ENCODE measurements around the gene CRYGB. TPM values are rescaled to one million over a fixed set of nuclear protein-coding genes. Genes with fewer than 3 reads are reported as not detected.

Gene CRYGB, protein sequence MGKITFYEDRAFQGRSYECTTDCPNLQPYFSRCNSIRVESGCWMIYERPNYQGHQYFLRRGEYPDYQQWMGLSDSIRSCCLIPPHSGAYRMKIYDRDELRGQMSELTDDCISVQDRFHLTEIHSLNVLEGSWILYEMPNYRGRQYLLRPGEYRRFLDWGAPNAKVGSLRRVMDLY
- not detected for polyA plus RNA-seq

DNA sequence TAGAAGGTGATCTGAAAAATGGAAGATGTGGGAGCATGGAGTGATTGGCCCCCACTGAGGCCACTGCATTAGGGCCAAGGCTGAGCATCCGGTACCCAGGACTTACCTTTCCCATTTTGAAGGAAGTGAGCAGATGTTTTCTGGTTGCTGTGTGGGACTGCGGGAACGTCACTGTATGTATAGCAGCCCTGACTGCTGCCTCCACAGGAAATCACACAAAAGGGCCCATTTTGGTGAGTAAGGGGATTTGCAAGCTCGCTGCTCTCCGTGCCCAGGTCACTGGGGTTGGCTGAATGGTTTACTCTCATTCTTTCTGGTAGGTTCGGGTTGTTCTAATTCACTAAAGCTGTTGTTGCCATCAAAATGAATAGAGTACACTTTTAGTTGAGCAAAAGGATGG, at the start of gene CRYGB:
Gene CRYGB (minus strand): TSS at position 153 of the 400 bp plus-strand sequence. CDS start 38 bp downstream, at position 115.
- H3K36me3 Mint-ChIP-seq = peaks cover 2% of the 10 kb centered on the region
- no peaks in the 10 kb centered on the region for H3K4me1 Mint-ChIP-seq
- H3K4me3 Mint-ChIP-seq = no peak within 1 kb of the TSS
- peaks cover 2 to 5% (median 2%) of the 10 kb centered on the region in 3 donors for H3K9me3 Mint-ChIP-seq
- no peak within 1 kb of the TSS for H3K27ac Mint-ChIP-seq
- peaks cover 4% of the 10 kb centered on the region for H3K27me3 Mint-ChIP-seq

DNA sequence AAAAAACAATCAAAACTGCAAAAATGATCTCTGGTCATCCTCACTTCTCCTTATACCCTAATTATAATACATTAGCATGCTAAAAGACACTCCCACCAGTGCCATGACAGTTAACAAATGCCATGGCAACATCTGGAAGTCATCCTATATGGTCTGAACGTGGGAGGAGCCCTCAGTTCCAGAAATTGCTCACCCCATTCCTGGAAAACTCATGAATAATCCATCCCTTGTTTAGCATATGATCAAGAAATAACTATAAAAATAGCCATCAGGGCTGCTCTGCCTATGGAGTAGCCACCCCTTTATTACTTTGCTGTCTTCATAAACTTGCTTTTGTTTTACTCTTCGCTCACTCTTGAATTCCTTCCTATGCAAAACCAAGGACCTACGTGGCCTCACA, 49.6 kb upstream of the CRYGB start:
- no peaks in the 10 kb centered on the region for H3K9me3 Mint-ChIP-seq
- H3K4me3 Mint-ChIP-seq = no peak overlapping the region
- H3K4me1 Mint-ChIP-seq = no peaks in the 10 kb centered on the region
- H3K27ac Mint-ChIP-seq = no peak overlapping the region
- no peaks in the 10 kb centered on the region for H3K36me3 Mint-ChIP-seq
- H3K27me3 Mint-ChIP-seq = peaks cover 7% of the 10 kb centered on the region

DNA sequence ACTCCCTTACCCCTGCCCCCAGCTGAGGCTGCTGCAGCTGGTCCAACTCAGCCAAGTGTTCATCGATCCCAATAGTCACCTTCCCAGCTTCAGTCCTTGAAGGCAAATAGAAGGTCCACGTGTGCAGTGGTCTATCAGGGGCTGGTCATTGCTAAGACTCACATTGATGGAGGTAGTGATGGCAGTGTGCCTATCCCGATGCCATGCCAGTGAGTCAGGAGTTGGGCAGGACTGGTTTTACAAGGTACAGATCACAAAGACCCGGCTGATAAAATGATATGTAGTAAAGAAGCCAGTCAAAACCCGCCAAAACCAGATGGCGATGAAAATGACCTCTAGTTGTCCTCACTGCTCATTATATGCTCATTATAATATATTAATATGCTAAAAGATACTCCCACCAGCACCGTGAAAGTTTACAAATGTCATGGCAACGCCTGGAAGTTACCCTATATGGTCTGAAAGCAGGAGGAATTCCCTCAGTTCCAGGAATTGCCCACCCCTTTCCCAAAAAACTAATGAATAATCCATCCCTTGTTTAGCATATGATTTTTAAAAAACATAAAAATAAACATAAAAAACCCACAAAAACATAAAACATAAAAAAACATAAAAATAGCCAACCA, 46.8 kb upstream of the CRYGB start:
- H3K4me1 Mint-ChIP-seq = no peaks in the 10 kb centered on the region
- H3K4me3 Mint-ChIP-seq = no peak overlapping the region
- H3K27me3 Mint-ChIP-seq = peaks cover 9% of the 10 kb centered on the region
- no peaks in the 10 kb centered on the region for H3K36me3 Mint-ChIP-seq
- H3K9me3 Mint-ChIP-seq = no peaks in the 10 kb centered on the region
- H3K27ac Mint-ChIP-seq = peak overlapping the region in 1 of 3 donors; percentile 31

DNA sequence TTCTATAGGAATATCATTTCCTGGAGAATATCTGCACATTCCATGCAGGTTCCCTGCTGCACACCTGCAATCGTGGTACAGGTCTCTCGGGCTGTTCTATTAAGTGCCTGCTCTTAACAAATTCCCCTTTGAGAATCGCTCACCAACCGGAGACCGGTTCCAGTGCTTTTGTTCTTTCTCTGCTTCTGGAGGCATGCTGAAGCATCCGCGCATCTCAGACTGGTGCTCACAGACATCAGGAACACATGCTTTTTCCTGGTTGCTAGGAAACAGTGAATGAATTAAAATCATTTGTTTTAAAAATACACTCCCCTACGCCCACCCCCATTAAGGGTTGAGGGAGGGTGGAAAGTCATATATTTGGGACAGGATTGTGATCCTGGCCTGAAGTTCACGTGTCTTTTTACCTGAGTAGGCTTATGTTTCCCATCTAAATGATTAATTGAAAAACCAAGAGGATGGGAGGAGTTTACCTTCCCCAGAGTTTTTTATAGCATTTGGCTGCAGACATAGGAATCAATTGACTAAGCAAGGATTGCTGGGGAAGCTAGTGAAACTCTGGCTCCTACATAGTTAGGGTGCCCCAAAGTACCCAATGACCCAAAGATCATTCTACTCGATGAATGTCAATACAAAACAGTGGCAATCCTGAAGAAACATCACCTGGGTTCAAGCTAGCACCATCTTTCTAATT, 44.0 kb upstream of the CRYGB start, which contains the start of gene C2orf80:
Gene C2orf80 (minus strand): TSS at position 221 of the 694 bp plus-strand sequence. CDS start 3,044 bp downstream, outside the sequence.
- Mint-ChIP-seq H3K27me3 (peaks cover 9% of the 10 kb centered on the region), H3K4me1 (no peaks in the 10 kb centered on the region), H3K27ac (no peak within 1 kb of the TSS), H3K36me3 (no peaks in the 10 kb centered on the region), H3K4me3 (no peak within 1 kb of the TSS), H3K9me3 (no peaks in the 10 kb centered on the region)

DNA sequence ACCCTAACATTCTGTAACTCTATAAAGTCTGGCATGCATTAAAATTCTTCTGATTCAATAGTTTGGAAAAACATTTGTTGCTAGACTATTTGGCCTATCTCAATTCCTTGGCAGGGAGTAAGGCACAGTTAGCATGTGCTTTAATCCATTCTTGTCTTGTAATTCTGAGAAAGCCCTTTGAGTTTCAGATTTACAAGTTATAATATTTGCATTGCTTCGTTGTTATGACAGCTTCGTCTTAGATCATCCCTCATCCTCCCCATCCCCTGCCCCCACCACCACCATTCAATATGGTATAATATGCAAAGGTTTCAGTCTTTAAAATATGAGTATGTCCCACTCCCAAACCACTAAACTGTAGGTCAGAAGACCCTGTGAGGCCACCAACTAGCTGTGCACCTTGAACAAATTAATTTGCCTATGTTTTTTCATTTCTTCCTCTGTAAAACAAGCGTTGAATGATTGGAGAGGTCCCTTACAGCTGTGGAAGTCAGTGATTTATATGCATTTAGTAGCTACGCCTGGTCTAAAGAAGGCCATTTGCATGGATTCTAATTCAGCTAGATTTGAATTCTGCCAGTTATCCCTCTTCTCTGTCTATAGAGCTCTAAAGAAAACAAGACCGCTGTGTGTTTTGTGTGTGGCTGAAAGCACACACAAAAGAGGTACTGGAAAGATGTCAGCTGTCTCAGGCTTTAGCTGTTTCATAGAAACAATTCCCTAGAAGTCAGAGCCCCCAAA, 43.3 kb upstream of the CRYGB start:
- no peak overlapping the region for H3K27ac Mint-ChIP-seq

DNA sequence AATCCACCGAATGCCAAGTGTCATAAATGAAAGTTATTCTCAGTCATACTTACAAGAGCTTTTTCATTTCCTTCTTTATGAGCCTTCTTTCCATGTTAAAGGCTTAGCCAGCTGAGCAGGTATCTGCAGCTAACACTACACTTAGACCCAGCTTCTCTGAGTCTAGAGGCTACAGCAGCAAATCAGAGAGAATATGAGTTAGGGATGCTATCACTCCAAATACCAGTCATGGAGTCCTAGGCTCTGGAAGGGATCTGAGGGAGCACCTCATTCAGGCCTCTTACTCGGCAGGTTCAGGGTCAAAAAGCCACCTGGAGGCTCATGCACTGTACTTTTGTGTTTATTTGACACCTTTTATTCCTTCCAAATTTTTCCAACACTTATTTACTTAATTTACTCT, 40.9 kb upstream of the CRYGB start:
- no peaks in the 10 kb centered on the region for H3K9me3 Mint-ChIP-seq
- no peak overlapping the region for H3K4me3 Mint-ChIP-seq
- peaks cover 13% of the 10 kb centered on the region for H3K27me3 Mint-ChIP-seq
- H3K36me3 Mint-ChIP-seq = no peaks in the 10 kb centered on the region
- no peak overlapping the region for H3K27ac Mint-ChIP-seq
- H3K4me1 Mint-ChIP-seq = peaks cover 5 to 15% (median 9%) of the 10 kb centered on the region in 3 donors

More for the DNA sequence above, 43.3 kb upstream of the CRYGB start:
- Mint-ChIP-seq H3K4me3 (no peak overlapping the region), H3K4me1 (peaks cover 2 to 6% (median 2%) of the 10 kb centered on the region in 3 donors), H3K27me3 (peaks cover 13% of the 10 kb centered on the region), H3K36me3 (no peaks in the 10 kb centered on the region), H3K9me3 (no peaks in the 10 kb centered on the region)

DNA sequence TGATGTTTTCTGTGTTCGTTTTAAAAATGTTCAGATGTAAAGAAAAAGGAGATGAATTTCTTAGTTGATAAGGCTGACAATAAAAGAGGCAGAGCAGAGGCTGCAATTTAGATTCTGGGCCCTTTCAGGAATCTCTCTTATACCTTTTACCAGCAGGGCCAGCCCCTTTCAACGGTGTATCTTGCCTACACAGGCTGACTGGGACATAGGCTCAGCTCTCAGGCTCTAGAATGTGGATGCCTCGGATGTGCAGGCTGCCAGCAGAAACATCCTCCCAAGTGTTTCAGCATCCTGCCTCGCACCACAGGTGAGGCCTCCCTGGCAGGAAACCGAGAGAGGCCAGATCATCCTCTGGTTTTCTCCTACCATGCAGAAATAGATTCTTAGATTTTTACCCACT, 40.5 kb upstream of the CRYGB start:
- H3K4me1 Mint-ChIP-seq = peaks cover 5 to 15% (median 9%) of the 10 kb centered on the region in 3 donors
- H3K27ac Mint-ChIP-seq = no peak overlapping the region
- no peaks in the 10 kb centered on the region for H3K9me3 Mint-ChIP-seq
- peak overlapping the region in 1 of 4 donors; percentile 18 for H3K4me3 Mint-ChIP-seq
- H3K27me3 Mint-ChIP-seq = peaks cover 13% of the 10 kb centered on the region
- H3K36me3 Mint-ChIP-seq = no peaks in the 10 kb centered on the region

DNA sequence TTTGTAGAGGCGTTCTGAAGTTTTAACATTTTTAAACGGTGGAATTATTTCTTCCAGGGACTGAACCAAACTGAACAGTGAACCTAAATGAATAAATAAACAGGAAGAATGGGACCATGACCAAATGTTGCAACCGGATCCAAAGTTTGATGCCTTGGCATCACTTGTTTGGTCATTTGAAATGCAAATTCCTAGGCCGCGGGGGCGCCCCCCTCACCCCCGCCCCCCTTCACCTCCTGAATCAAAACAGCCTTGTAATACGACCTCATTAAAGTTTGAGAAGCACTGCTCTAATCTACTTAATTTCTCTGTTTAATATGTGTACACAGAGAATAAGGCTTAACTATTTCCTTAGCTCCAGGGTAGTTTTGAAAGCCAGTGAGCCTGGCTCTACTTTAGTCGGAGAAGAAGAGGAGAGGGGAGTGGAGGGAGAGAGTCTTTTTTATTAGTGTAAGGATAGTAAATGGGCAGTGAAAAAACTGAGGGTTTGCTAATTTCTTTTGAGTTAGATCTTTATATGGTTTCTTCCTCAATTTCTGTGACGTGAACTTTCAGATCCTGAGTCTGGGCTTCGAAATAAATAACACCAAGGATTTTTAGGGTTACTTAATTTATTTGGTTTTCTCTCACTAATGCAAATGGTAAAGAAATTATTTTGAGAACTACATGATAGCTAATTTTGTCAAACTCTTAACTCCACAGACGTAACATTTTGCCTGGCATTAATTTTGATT, 38.2 kb upstream of the CRYGB start:
- Mint-ChIP-seq H3K4me3 (peak overlapping the region in 2 of 4 donors; percentile 23 to 52), H3K36me3 (no peaks in the 10 kb centered on the region), H3K9me3 (no peaks in the 10 kb centered on the region)

DNA sequence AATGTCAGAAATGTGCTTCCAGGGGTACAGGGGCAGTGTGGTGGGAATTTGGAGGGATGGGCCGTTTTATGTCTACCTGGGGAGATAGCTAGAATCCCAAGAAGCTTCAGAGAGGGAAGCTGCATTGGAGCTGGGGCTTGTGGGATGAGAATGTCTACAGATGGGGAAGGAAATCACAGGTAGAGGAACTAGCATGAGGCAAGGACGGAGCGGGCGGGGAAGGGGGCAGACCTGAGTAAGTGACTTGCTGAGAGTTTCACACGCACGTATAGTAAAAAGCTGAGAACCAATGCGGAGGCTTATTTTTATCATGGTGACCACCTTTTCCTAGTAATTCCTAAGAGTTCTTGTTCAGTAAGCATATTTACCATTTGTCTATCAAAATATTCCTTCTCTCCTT, 37.6 kb upstream of the CRYGB start:
- Mint-ChIP-seq H3K9me3 (no peaks in the 10 kb centered on the region), H3K27ac (no peak overlapping the region), H3K4me3 (peak overlapping the region in 2 of 4 donors; percentile 23 to 52), H3K4me1 (peaks cover 5 to 15% (median 9%) of the 10 kb centered on the region in 3 donors), H3K36me3 (no peaks in the 10 kb centered on the region), H3K27me3 (peaks cover 8% of the 10 kb centered on the region)

More for the DNA sequence above, 38.2 kb upstream of the CRYGB start:
- no peak overlapping the region for H3K27ac Mint-ChIP-seq
- peaks cover 5 to 15% (median 9%) of the 10 kb centered on the region in 3 donors for H3K4me1 Mint-ChIP-seq
- H3K27me3 Mint-ChIP-seq = peaks cover 8% of the 10 kb centered on the region

DNA sequence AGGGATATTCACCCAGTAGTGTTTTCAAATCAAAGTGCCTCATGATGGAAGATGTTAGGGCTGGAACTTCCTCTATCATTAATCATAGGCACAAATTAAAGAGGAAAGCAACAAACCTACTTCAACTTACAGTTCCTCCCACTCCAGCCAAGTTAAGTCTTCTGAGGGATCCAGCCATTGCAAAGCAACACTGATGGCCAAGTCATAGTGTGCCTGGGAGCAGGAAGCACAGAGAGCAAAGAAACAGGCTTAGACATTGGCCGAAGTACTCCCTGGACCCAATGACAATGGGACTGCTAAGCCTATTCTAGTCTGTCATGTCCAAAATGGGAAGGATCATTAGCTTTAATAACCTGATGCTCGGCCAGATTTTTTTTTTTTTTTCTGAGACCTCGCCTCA, 36.9 kb upstream of the CRYGB start:
- peaks cover 5 to 15% (median 9%) of the 10 kb centered on the region in 3 donors for H3K4me1 Mint-ChIP-seq
- H3K9me3 Mint-ChIP-seq = no peaks in the 10 kb centered on the region
- H3K27me3 Mint-ChIP-seq = peaks cover 8% of the 10 kb centered on the region
- H3K27ac Mint-ChIP-seq = no peak overlapping the region
- H3K4me3 Mint-ChIP-seq = peak overlapping the region in 2 of 4 donors; percentile 23 to 52
- no peaks in the 10 kb centered on the region for H3K36me3 Mint-ChIP-seq

DNA sequence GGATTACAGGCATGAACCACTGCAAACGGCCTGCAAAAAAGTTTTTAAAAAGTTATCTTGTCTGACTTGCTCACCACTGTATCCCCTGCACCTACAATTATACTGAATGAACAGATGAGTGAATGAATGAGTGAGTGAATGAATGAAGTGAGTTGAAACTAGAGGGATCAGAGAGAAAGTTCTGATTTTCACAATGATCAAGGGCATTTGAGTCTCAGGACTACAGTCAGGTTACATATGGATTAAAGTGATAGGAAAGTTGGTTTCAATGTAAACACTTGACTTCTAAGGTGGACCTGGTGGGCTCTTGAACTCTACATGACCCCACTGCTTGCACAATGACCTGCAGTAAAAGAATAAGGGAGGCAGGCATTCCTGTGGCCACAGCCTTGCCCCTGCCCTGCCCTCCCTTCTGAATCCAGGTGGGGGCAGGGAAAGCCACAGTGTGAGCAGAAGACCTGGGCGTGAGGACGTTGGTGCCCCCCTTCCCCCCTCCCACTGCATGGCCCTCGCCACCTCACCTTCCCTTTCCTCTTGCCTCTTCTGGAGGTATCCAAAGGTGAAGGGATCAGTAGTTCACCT, 33.2 kb upstream of the CRYGB start:
- Mint-ChIP-seq H3K4me1 (peaks cover 6 to 9% (median 8%) of the 10 kb centered on the region in 3 donors), H3K27me3 (peaks cover 7% of the 10 kb centered on the region), H3K36me3 (peaks cover 3% of the 10 kb centered on the region), H3K4me3 (no peak overlapping the region), H3K9me3 (no peaks in the 10 kb centered on the region), H3K27ac (no peak overlapping the region)

DNA sequence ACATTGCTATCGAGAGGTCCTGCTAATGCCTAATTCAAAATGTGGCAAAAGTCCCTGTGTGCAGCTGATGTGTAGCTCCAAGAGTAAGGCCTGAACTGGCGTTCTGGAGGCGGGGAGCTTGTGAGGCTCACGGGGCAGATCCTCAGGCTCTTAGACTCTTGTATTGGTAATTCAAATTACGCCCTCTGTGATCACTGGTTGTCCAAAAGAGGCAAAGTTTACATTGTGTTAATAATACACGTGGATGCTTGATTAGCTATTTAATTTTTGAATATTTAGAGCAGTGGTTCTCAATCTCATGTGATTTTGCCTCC, 29.8 kb upstream of the CRYGB start:
- peaks cover 0 to 6% (median 5%) of the 10 kb centered on the region in 3 donors for H3K4me1 Mint-ChIP-seq

DNA sequence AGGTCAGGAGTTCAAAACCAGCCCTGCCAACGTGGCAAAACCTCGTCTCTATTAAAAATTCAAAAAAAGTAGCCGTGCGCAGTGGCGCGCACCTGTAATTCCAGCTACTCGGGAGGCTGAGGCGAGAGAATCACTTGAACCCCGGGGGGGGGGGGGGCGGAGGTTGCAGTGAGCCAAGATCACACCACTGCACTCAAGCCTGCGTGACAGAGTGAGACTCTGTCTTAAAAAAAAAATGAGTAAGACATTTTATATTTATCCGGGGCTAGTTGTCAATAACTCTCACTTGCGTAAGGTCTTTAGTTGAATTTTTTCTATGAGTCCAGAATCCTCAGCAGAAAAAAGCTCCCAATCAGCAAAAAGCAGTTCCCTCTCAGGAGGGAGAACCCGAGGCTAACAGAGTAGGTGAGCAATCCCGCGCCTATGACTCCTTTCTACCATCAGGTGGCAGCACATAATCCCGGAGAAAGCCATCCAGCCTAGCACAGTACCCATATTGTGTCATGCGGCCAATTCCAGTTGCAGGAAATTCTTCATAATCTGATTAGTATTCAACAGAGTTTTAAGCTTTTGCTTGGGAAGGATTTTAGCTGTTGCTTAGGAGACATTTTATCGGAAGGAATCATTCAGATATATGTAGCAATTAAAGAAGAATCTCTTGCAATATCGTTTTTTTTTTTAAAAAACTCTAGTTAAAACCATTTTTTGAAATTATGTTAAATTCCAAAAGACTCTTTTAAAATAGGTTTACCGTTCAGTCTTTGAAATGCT, 29.3 kb upstream of the CRYGB start:
- H3K36me3 Mint-ChIP-seq = peaks cover 3% of the 10 kb centered on the region
- no peak overlapping the region for H3K27ac Mint-ChIP-seq
- no peak overlapping the region for H3K4me3 Mint-ChIP-seq
- H3K27me3 Mint-ChIP-seq = peaks cover 7% of the 10 kb centered on the region
- H3K9me3 Mint-ChIP-seq = no peaks in the 10 kb centered on the region
- H3K4me1 Mint-ChIP-seq = peaks cover 0 to 6% (median 5%) of the 10 kb centered on the region in 3 donors

More for the DNA sequence above, 29.8 kb upstream of the CRYGB start:
- peaks cover 3% of the 10 kb centered on the region for H3K36me3 Mint-ChIP-seq
- no peak overlapping the region for H3K4me3 Mint-ChIP-seq
- no peaks in the 10 kb centered on the region for H3K9me3 Mint-ChIP-seq
- H3K27me3 Mint-ChIP-seq = peaks cover 7% of the 10 kb centered on the region
- H3K27ac Mint-ChIP-seq = no peak overlapping the region

Data from IgD-negative memory B cell (primary cell).